Stimulated activated naive CD8-positive, alpha-beta T cell treated with anti-CD3 and anti-CD28 coated beads, Interleukin-15, Interleukin-2, amounts not matched to agents 100 ng/mL and 50 ng/mL, for 24 hours (primary cell): ENCODE measurements around the gene POU2F3.
"Not testable (repeated sequence)": the region's sequence is repeated elsewhere in the genome, so short reads cannot be mapped to it uniquely, and the experiment has no call there.

Source experiments
- H3K27ac Mint-ChIP-seq: one replicate; pipeline ENCODE4 v1.8.0; 2021; ENCODE audit warnings: mild to moderate bottlenecking, mixed read lengths
- H3K27me3 Mint-ChIP-seq: one replicate; pipeline ENCODE4 v1.8.0; 2021; ENCODE audit warnings: mixed read lengths
- H3K36me3 Mint-ChIP-seq: one replicate; pipeline ENCODE4 v1.8.0; 2021; ENCODE audit warnings: low read depth, mixed read lengths
- H3K4me1 Mint-ChIP-seq: one replicate; pipeline ENCODE4 v1.8.0; 2021; ENCODE audit warnings: low read depth, mixed read lengths
- H3K4me3 Mint-ChIP-seq: one replicate; pipeline ENCODE4 v1.8.0; 2021; ENCODE audit warnings: mild to moderate bottlenecking, mixed read lengths
- H3K9me3 Mint-ChIP-seq: one replicate; pipeline ENCODE4 v1.8.0; 2021; ENCODE audit warnings: mixed read lengths

The POU2F3 gene

DNA sequence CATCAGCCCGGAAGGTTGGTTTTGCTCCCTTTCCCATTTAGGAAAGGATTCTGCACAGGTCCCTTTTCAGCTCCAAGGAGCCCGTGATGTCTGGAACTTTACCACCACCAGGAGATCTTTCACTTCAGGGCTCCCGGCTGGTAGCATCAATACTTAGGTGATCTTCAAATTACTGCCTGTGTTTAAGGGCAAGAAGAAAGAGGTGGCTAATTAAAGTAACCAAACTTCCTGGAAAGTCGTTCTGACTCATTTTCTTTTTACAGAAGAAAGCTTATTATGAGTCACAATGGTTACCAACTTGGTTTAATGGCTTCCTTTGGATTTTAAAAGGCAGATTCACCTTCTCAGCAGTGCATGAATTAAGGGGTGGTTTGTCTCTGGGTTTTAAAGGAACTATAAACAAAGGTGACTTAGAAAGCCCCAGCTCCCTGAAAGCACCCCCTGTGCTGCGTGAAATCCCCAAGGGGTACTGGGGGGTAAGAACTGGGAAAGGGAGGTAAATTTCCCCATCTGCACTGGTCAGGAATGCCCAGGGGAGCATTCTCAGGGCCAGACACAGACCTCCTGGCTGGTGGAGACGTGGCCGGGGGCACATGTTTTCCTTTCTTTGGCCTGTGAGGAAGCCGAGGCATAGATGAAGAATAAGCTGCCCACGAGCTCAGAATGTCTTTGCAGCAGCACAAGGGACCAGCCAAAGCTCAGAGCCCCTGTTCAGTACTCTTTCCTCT is 8.8 kb downstream of the POU2F3 start:
- Mint-ChIP-seq H3K9me3 (no peaks in the 10 kb centered on the region), H3K27me3 (peaks cover 72% of the 10 kb centered on the region), H3K36me3 (no peaks in the 10 kb centered on the region), H3K4me3 (peak overlapping the region; percentile 39), H3K4me1 (peaks cover 40% of the 10 kb centered on the region), H3K27ac (no peak overlapping the region)

DNA sequence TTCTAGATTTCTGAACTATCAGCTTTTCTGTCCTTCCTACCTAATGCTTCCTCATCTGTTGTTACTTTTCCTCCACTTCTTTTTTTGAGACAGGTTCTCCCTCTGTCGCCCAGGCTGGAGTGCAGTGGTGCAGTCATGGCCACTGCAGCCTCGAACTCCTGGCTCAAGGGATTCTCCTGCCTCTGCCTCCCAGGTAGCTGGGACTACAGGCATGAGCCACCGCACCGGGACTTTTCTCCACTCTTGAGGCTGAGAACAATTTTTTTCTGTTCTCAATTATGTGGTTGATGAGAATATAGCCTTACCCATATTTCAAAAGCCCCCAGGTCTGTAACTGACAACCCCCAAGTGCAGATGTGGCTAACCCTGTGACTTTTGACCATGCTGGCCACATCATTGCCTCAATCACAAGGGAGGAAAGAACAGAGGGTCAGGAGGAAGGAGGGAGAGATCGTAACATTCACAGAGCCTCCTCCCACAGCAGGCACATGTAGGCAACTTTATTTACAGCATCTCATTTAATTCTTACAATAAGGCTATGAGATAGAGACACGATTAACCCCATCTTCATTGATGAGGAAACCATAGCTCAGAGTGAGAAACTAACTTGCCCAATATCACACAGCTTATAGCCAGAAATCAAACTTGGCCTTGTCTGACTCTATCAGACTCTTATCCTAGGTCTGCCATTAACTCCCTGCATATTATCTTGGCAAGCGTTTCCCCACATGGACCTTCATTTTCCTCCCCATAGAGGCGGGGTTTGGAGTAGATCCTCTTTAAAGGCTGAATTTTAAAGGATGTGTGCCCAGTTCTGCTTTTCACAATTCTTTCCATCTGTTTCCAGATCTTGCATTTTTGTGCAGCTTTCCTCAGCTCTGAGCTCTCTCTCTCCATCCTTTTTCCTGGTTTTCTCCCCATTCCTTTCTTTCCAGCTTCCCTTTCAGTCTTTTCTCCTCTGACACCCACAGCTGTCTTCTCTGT is 9.6 kb downstream of the POU2F3 start:
- no peak overlapping the region for H3K4me3 Mint-ChIP-seq
- H3K4me1 Mint-ChIP-seq: peaks cover 38% of the 10 kb centered on the region
- H3K27me3 Mint-ChIP-seq: peaks cover 72% of the 10 kb centered on the region
- no peak overlapping the region for H3K27ac Mint-ChIP-seq
- H3K36me3 Mint-ChIP-seq: no peaks in the 10 kb centered on the region
- no peaks in the 10 kb centered on the region for H3K9me3 Mint-ChIP-seq

DNA sequence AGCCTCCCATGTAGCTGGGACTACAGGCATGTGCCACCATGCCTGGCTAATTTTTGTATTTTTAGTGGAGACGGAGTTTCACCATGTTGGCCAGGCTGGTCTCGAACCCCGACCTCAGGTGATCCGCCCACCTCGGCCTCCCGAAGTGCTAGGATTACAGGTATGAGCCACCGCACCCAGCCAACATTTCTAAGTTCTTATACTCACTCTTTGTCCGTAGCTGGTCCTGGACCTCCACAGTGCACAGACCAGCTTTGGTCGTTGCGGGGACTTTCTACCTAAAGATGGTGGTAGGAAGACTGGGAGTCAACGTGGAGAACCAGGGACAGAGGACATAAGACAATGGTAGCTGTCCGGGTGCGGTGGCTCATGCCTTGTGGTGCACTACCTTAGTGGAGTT is 13.4 kb downstream of the POU2F3 start:
- Mint-ChIP-seq H3K27me3 (peaks cover 74% of the 10 kb centered on the region), H3K4me1 (peaks cover 30% of the 10 kb centered on the region)
- not testable (repeated sequence) for H3K9me3 Mint-ChIP-seq, H3K27ac Mint-ChIP-seq, H3K36me3 Mint-ChIP-seq, H3K4me3 Mint-ChIP-seq

DNA sequence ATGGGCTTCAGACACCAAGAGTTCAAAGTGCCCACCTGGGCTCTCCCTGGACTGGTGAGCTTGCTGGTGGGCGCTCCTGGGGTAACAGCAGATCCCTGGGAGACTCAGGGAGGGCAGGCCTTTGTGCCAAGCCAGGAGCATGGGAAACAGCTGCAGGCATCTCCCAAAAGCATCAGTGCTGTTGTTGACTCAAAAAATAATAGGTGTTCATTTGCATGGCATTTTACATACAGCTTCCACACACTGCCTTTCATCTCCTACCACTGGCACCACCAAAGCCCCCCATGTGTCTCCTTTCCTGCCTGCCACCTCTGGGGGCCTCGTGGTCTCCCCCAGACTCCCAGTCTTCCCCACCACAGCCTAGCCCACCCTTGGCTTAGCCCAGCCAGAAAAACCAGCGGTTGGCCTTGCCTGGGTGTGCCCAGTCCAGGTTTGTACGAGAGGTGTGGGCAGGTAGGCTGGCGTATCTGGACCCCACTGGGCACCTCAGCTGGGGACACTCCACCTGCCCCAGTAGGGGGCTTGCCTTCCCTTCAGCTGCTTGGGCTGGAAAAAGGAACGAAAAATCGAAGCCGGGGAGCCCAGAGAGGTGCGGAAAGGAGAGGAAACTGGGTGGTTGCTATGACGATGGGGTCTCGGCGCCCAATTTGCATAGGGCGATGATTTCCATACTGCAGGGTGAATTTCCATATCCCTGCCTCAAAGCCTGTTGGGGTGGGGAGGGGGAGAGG is 15.0 kb downstream of the POU2F3 start:
- Mint-ChIP-seq H3K27ac (no peak overlapping the region), H3K9me3 (no peaks in the 10 kb centered on the region), H3K36me3 (no peaks in the 10 kb centered on the region), H3K27me3 (peaks cover 79% of the 10 kb centered on the region), H3K4me1 (peaks cover 14% of the 10 kb centered on the region), H3K4me3 (no peak overlapping the region)

DNA sequence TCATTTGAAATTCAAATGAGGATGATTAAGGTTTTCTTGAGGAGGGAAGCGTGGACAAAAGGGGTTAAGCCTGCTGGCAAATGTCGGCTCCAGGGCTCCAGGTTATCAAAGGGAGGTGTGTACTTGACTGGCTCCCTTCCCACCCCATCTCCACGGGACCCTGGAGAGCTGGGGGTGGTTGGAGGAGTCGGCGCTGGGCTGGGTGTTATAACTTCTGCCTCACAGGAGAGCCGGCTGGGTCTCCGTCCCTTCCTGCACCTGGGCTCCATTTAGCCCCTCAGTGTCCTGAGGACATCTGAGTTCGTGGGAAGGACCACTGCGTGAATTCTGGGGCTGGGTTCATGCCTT is 15.6 kb downstream of the POU2F3 start:
- peaks cover 77% of the 10 kb centered on the region for H3K27me3 Mint-ChIP-seq
- H3K27ac Mint-ChIP-seq: no peak overlapping the region

DNA sequence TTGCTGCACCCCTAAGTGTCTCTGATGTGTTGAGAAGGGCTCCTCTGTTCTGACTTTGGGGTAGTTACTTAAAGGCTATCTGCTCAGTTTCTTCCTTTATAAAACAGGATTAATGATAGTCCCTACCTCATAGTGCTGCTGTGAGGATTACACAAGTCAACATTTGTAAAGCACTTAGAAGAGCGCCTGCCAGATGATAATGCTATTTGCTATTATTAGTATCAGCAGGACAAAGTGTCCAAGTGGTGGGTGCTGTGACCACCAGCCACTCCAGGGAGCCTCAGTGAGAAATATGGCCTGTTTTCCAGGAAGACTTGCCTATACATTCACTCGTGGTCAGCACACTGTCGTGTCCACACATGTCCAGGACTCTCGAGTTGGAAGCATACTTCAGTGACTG is 16.2 kb downstream of the POU2F3 start:
- Mint-ChIP-seq H3K4me1 (peaks cover 11% of the 10 kb centered on the region), H3K4me3 (no peak overlapping the region), H3K9me3 (no peaks in the 10 kb centered on the region), H3K36me3 (no peaks in the 10 kb centered on the region), H3K27me3 (peaks cover 80% of the 10 kb centered on the region), H3K27ac (no peak overlapping the region)

More for the DNA sequence above, 15.6 kb downstream of the POU2F3 start:
- H3K36me3 Mint-ChIP-seq: no peaks in the 10 kb centered on the region
- no peaks in the 10 kb centered on the region for H3K9me3 Mint-ChIP-seq
- no peak overlapping the region for H3K4me3 Mint-ChIP-seq
- peaks cover 11% of the 10 kb centered on the region for H3K4me1 Mint-ChIP-seq

DNA sequence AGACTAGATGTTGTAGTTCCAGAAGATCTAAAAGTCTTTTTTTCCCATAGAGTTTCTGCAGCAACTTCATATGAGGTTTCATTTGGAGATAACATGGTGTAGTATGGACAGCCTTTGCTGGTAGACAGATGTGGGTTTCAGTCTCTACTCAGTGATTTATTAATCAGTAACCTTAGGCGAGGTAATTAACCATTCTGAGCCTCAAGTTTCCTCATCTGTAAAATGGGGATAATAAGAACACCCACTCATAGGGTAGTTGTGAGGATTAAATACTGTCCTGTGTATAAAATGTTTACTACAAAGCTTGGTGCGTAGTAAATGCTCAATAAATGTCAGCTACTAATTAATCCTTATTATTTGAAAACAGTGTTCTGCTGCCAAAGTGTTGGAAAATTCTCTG is 16.8 kb downstream of the POU2F3 start:
- H3K4me3 Mint-ChIP-seq: no peak overlapping the region
- H3K4me1 Mint-ChIP-seq: peaks cover 11% of the 10 kb centered on the region
- H3K27ac Mint-ChIP-seq: no peak overlapping the region
- H3K27me3 Mint-ChIP-seq: peaks cover 80% of the 10 kb centered on the region
- no peaks in the 10 kb centered on the region for H3K9me3 Mint-ChIP-seq
- H3K36me3 Mint-ChIP-seq: no peaks in the 10 kb centered on the region

DNA sequence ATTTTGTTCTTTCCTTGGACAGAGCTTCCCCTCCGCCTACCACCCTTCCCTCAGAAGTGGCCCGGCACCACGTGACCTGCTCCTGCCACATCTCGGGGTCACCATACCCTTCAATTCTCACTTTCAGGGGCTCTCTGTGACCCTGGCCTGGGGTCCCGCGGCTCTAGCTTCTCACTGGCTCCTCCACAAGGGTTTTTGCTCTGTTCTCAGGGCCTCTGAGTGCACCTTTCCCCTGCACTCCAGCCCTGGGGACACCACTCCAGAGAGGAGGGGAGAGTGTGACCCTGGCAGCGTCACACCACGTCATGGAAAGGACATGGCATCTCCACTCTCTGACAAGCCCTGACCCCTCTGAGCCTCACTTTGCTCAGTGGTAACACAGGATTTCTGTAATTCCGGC is 17.4 kb downstream of the POU2F3 start:
- no peak overlapping the region for H3K27ac Mint-ChIP-seq
- peaks cover 11% of the 10 kb centered on the region for H3K4me1 Mint-ChIP-seq
- no peak overlapping the region for H3K4me3 Mint-ChIP-seq
- H3K36me3 Mint-ChIP-seq: no peaks in the 10 kb centered on the region
- H3K9me3 Mint-ChIP-seq: no peaks in the 10 kb centered on the region
- H3K27me3 Mint-ChIP-seq: peaks cover 78% of the 10 kb centered on the region

DNA sequence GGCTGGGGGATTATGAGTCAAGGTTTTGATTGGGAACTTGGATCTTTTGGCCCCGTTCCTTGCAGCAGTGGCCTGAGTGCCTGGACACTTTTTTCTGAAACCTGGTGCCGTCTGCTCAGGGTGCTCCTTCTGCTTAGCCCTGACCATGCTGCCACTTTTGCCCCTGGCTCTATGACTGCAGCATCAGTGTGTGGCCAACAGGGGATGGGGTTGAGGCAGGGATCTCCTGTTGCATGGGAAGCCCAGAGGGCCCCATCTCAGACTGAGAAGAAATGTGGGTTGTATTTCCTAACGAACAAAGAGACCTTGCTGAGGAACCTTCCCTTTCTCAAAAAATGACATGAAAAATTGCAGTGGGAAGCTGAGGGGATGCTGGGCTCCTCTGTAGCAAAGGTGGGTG is 18.7 kb downstream of the POU2F3 start:
- Mint-ChIP-seq H3K27ac (no peak overlapping the region), H3K4me3 (no peak overlapping the region), H3K9me3 (no peaks in the 10 kb centered on the region), H3K36me3 (no peaks in the 10 kb centered on the region), H3K4me1 (peaks cover 11% of the 10 kb centered on the region), H3K27me3 (peaks cover 79% of the 10 kb centered on the region)

DNA sequence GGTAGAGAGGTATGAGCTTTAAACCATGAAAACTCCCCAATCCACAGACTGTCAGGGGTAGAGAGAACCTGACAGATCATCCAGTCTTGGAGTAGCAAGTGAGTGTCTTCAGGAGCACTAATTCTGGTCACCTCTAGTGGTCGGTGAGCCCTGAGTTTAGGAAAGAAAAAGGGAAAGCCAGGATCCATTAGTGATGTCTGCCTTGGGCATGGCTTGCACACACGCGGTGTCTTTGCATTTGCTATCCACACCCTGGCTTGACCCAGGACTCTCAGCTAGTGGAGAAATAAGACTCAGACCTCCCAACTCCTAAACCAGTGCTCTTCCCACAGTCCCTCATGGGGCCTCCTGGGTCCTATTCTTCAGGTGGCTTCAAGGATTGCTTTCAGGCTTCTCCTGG is 19.3 kb downstream of the POU2F3 start:
- peaks cover 74% of the 10 kb centered on the region for H3K27me3 Mint-ChIP-seq
- no peak overlapping the region for H3K27ac Mint-ChIP-seq
- H3K9me3 Mint-ChIP-seq: no peaks in the 10 kb centered on the region
- H3K4me1 Mint-ChIP-seq: peaks cover 11% of the 10 kb centered on the region
- H3K4me3 Mint-ChIP-seq: no peak overlapping the region
- H3K36me3 Mint-ChIP-seq: no peaks in the 10 kb centered on the region

DNA sequence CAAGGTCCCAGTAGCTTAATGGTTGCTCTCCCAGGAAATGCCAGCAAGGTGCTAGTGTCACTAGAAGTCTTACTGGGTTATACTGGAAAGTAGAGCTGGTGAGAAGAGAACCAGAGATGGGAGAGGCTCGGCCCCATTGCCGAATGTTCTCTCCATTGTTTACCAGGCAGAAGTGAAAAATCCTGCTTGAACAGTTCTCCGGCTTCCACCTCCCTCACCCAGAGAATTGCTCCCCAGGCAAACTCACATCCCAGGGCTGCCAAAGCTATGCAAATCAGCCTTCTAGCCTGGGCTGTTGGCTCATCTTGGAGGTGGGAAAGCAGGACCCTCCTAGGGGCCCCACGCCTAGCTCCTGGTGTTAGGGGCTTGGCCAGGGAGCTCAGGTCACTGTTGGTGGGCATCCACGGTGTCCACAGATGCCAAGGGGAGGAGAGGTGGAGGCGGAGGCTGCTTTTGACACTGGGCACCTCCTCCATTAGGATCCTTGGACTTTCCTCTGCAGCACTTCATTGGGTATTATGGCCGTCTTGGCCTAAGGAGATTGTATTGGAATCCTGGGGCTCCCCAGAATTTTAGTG is 20.1 kb downstream of the POU2F3 start:
- Mint-ChIP-seq H3K9me3 (no peaks in the 10 kb centered on the region), H3K4me1 (peaks cover 7% of the 10 kb centered on the region), H3K27ac (no peak overlapping the region), H3K4me3 (no peak overlapping the region), H3K36me3 (no peaks in the 10 kb centered on the region), H3K27me3 (peaks cover 72% of the 10 kb centered on the region)

DNA sequence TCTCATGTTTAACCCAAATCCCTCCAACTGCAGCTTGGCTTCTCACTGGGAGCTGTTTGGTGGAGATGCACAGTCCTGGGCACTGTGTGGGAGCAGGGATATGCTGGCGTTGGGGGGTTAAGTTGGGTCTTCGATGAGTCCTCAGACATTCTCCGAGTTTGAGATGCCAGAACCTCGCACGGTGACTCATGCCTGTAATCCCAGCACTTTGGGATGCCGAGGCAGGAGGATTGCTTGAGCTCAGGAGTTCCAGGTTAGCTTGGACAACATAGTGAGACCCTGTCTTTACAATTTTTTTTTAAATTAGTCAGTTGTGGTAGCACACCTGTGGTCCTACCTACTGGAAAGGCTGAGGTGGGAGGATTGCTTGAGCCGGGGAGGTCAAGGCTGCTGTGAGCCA is 20.7 kb downstream of the POU2F3 start:
- Mint-ChIP-seq H3K27me3 (peaks cover 72% of the 10 kb centered on the region), H3K4me1 (peaks cover 2% of the 10 kb centered on the region), H3K36me3 (no peaks in the 10 kb centered on the region), H3K4me3 (no peak overlapping the region), H3K27ac (no peak overlapping the region), H3K9me3 (no peaks in the 10 kb centered on the region)

DNA sequence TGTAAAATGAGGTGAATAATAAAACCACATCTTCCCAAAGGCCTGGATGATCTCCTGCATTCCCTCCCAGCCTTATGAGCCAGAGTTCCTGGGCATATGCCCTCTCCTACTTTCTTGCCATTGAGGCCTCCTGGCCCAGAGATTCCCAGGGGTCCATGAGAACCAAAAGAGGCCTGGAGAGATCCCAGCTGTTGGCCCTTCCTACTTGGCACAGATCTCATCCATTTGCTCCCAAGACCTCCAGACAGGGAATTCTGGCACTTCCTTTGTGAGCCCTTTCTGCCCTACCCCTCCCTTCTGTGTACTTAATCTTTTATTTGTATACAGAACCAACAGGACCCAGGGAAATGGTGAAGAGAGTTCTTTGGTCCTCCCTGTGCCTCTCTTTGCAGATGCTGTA is 21.4 kb downstream of the POU2F3 start:
- H3K27me3 Mint-ChIP-seq: peaks cover 72% of the 10 kb centered on the region
- no peaks in the 10 kb centered on the region for H3K36me3 Mint-ChIP-seq
- no peak overlapping the region for H3K4me3 Mint-ChIP-seq
- H3K4me1 Mint-ChIP-seq: no peaks in the 10 kb centered on the region
- H3K9me3 Mint-ChIP-seq: no peaks in the 10 kb centered on the region
- no peak overlapping the region for H3K27ac Mint-ChIP-seq

DNA sequence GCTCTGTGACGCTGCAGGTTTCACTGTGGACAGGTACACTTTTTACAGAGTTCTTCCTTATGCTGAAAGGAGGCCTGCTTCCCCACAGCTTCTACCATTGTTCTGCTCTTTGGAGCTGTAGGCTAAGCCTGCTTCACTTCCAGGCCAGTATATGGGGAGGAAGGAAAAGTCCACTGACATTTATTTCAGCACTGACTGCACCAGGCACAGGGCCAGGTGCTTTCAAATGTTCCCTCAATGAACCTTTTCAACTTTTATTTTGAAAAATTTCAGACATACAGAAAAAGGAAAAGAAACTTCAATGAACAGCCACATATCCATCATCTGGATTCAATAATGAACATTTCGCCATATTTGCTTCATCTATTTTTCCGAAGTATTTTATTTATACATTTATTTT is 22.0 kb downstream of the POU2F3 start:
- H3K4me1 Mint-ChIP-seq: no peaks in the 10 kb centered on the region
- H3K27me3 Mint-ChIP-seq: peaks cover 72% of the 10 kb centered on the region
- no peaks in the 10 kb centered on the region for H3K9me3 Mint-ChIP-seq
- H3K27ac Mint-ChIP-seq: no peak overlapping the region
- no peak overlapping the region for H3K4me3 Mint-ChIP-seq
- H3K36me3 Mint-ChIP-seq: no peaks in the 10 kb centered on the region

DNA sequence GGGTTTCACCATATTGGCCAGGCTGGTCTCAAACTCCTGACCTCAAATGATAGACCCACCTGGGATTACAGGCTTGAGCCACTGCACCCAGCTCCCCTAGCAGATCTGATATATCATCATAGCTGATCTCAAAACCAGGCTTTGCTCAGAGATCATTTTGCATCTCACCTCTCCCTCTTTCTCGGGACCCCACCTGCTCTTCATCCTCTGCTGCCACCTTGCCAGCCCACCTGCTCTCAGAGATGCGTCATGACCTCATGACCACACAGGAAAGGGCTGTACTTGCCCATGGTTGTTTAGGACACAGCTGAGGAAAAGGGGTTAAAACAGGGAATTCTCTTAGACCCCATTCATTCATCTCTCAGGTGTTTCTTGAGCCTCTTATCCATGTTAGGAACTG is 27.4 kb downstream of the POU2F3 start:
- H3K4me3 Mint-ChIP-seq: no peak overlapping the region
- H3K9me3 Mint-ChIP-seq: no peaks in the 10 kb centered on the region
- peaks cover 54% of the 10 kb centered on the region for H3K27me3 Mint-ChIP-seq

More for the DNA sequence above, 27.4 kb downstream of the POU2F3 start:
- Mint-ChIP-seq H3K27ac (no peak overlapping the region), H3K4me1 (no peaks in the 10 kb centered on the region), H3K36me3 (no peaks in the 10 kb centered on the region)
